WERI-Rb-1 (cell line): ENCODE data around the gene DISC1.

Experiments
- DNase-seq: peaks from one replicate; pipeline ENCODE4 v3.0.0-alpha.2; 2020
- H3K27ac ChIP-seq: fragments of 250-450 bp; sonication (Bioruptor Pico); 2 replicates; pipeline ENCODE4 v1.5.1; 2020; ENCODE audit warnings: mild to moderate bottlenecking, moderate library complexity
- H3K27me3 ChIP-seq: fragments of 250-450 bp; sonication (Bioruptor Pico); 2 replicates; pipeline ENCODE4 v1.5.1; 2021; ENCODE audit warnings: mild to moderate bottlenecking, low read depth, moderate library complexity; ENCODE audit not compliant: insufficient read depth, severe bottlenecking
- H3K36me3 ChIP-seq: fragments of 250-450 bp; sonication (Bioruptor Pico); 2 replicates; pipeline ENCODE4 v1.5.1; 2020; ENCODE audit warnings: mild to moderate bottlenecking, moderate library complexity
- H3K4me3 ChIP-seq: 2 replicates; pipeline ENCODE4 v1.5.1; 2011; ENCODE audit warnings: low read depth, mild to moderate bottlenecking, control low read depth, low read length
- H3K9me3 ChIP-seq: fragments of 250-450 bp; sonication (Bioruptor Pico); 2 replicates; pipeline ENCODE4 v1.5.1; 2021; ENCODE audit warnings: mild to moderate bottlenecking, moderate library complexity; ENCODE audit not compliant: severe bottlenecking
- CTCF ChIP-seq: IDR thresholded peaks from 2 replicates; pipeline ENCODE4 v1.5.1; 2011; ENCODE audit warnings: low read depth, mild to moderate bottlenecking, control low read depth, inconsistent platforms, low read length

The DISC1 gene

GRCh38 chr1:231770506-231771175 is 144.1 kb downstream of the DISC1 start:
- Histone ChIP-seq H3K27me3 (peaks cover 64% of the 10 kb centered on the region), H3K27ac (no peak overlapping the region), H3K9me3 (no peaks in the 10 kb centered on the region), H3K36me3 (no peaks in the 10 kb centered on the region), H3K4me3 (no peak overlapping the region)
- no peak for TF ChIP-seq CTCF
- no peak for DNase-seq

- peaks cover 74% of the 10 kb centered on the region for H3K27me3 ChIP-seq
- H3K36me3 ChIP-seq: no peaks in the 10 kb centered on the region
- DNase-seq: no peak
- no peak overlapping the region for H3K27ac ChIP-seq
- H3K4me3 ChIP-seq: no peak overlapping the region
- H3K9me3 ChIP-seq: no peaks in the 10 kb centered on the region
- no peak for TF ChIP-seq CTCF
Observed at GRCh38 chr1:231774719-231775335, 148.2 kb downstream of the DISC1 start.

GRCh38 chr1:231776010-231776756 is 149.6 kb downstream of the DISC1 start:
- no peak for TF ChIP-seq CTCF
- no peak overlapping the region for H3K27ac ChIP-seq
- no peaks in the 10 kb centered on the region for H3K9me3 ChIP-seq
- no peak overlapping the region for H3K4me3 ChIP-seq
- H3K36me3 ChIP-seq: no peaks in the 10 kb centered on the region
- DNase-seq: no peak
- peaks cover 62% of the 10 kb centered on the region for H3K27me3 ChIP-seq

- Histone ChIP-seq H3K36me3 (no peaks in the 10 kb centered on the region), H3K9me3 (no peaks in the 10 kb centered on the region), H3K27me3 (peaks cover 62% of the 10 kb centered on the region), H3K4me3 (no peak overlapping the region), H3K27ac (no peak overlapping the region)
- TF ChIP-seq CTCF: no peak
- DNase-seq: no peak
Observed at GRCh38 chr1:231776757-231777062, 150.1 kb downstream of the DISC1 start.

- Histone ChIP-seq H3K27me3 (peaks cover 59% of the 10 kb centered on the region), H3K4me3 (no peak overlapping the region), H3K36me3 (no peaks in the 10 kb centered on the region), H3K27ac (no peak overlapping the region), H3K9me3 (no peaks in the 10 kb centered on the region)
- no peak for DNase-seq
- no peak for TF ChIP-seq CTCF
Observed at GRCh38 chr1:231778009-231778719, 151.6 kb downstream of the DISC1 start.
